ENCODE measurements around the gene STAT2.
"Not testable (repeated sequence)": the region's sequence is repeated elsewhere in the genome, so short reads cannot be mapped to it uniquely, and the experiment has no call there.

Gene STAT2

GRCh38 chr12:56359851-56360767 is at the start of gene STAT2:
Gene STAT2, minus strand, starts transcription at chr12:56360107. Its CDS starts 3,536 bp downstream, at chr12:56356571.
- in situ Hi-C loops (cut with MboI; ENCODE audit: low sequenced_read_pairs), result no loop called here
- peak; percentile 99 to 100 for DNase-seq (ENCODE audit: low spot score in 2 of 2)
- Histone ChIP-seq H3K9me3 (no peaks in the 10 kb centered on the region), H3K36me3 (replicated peaks) (peaks cover 7% of the 10 kb centered on the region), H3K27me3 (ENCODE audit: low read depth) (no peaks in the 10 kb centered on the region), H3K4me1 (peaks cover 5% of the 10 kb centered on the region; the same call in 1 of the 2 replicates), H3K4me3 (peak within 1 kb of the TSS; percentile 61)

GRCh38 chr12:56408799-56409417 is 49.0 kb upstream of the STAT2 start:
- Histone ChIP-seq H3K4me3 (no peak overlapping the region), H3K9me3 (0 out of 2 replicates have a peak, but pooled peaks cover 5% of the 10 kb centered on the region), H3K27me3 (ENCODE audit: low read depth) (no peaks in the 10 kb centered on the region), H3K4me1 (no peaks in the 10 kb centered on the region), H3K36me3 (replicated peaks) (no peaks in the 10 kb centered on the region)
- in situ Hi-C loops (cut with MboI; ENCODE audit: low sequenced_read_pairs), result no loop called here
- no peak for DNase-seq (ENCODE audit: low spot score in 2 of 2)

GRCh38 chr12:56404227-56404626 is 44.3 kb upstream of the STAT2 start:
- H3K4me3 ChIP-seq; H3K36me3 ChIP-seq (replicated peaks); in situ Hi-C loops (cut with MboI; ENCODE audit: low sequenced_read_pairs); H3K27me3 ChIP-seq (ENCODE audit: low read depth); DNase-seq (ENCODE audit: low spot score in 2 of 2): not testable (repeated sequence)
- peaks cover 14% of the 10 kb centered on the region for H3K4me1 ChIP-seq
- H3K9me3 ChIP-seq, result peaks cover 10% of the 10 kb centered on the region

- H3K27me3 ChIP-seq (ENCODE audit: low read depth); H3K36me3 ChIP-seq (replicated peaks); in situ Hi-C loops (cut with MboI; ENCODE audit: low sequenced_read_pairs); H3K4me3 ChIP-seq; DNase-seq (ENCODE audit: low spot score in 2 of 2): not testable (repeated sequence)
- Histone ChIP-seq H3K9me3 (peaks cover 22% of the 10 kb centered on the region), H3K4me1 (peaks cover 14% of the 10 kb centered on the region)
These were observed 41.7 kb upstream of the STAT2 start for GRCh38 chr12:56401612-56402011.

- peaks cover 22% of the 10 kb centered on the region for H3K9me3 ChIP-seq
- H3K36me3 ChIP-seq (replicated peaks); DNase-seq (ENCODE audit: low spot score in 2 of 2); H3K27me3 ChIP-seq (ENCODE audit: low read depth); in situ Hi-C loops (cut with MboI; ENCODE audit: low sequenced_read_pairs); H3K4me3 ChIP-seq: not testable (repeated sequence)
- H3K4me1 ChIP-seq, result peaks cover 14% of the 10 kb centered on the region
These were observed 41.2 kb upstream of the STAT2 start for GRCh38 chr12:56401125-56401524.

- Histone ChIP-seq H3K9me3 (peaks cover 22% of the 10 kb centered on the region), H3K4me1 (peaks cover 14% of the 10 kb centered on the region)
- H3K27me3 ChIP-seq (ENCODE audit: low read depth); DNase-seq (ENCODE audit: low spot score in 2 of 2); H3K36me3 ChIP-seq (replicated peaks); in situ Hi-C loops (cut with MboI; ENCODE audit: low sequenced_read_pairs); H3K4me3 ChIP-seq: not testable (repeated sequence)
These were observed 39.6 kb upstream of the STAT2 start for GRCh38 chr12:56399466-56399865.

GRCh38 chr12:56398324-56398723 is 38.4 kb upstream of the STAT2 start:
- Histone ChIP-seq H3K27me3 (ENCODE audit: low read depth) (no peaks in the 10 kb centered on the region), H3K4me3 (no peak overlapping the region), H3K4me1 (peaks cover 14% of the 10 kb centered on the region), H3K36me3 (replicated peaks) (no peaks in the 10 kb centered on the region; the same call in 1 of the 2 replicates), H3K9me3 (peaks cover 22% of the 10 kb centered on the region)
- in situ Hi-C loops (cut with MboI; ENCODE audit: low sequenced_read_pairs), result no loop called here
- DNase-seq (ENCODE audit: low spot score in 2 of 2), result no peak

GRCh38 chr12:56392331-56392730 is 32.4 kb upstream of the STAT2 start:
- Histone ChIP-seq H3K9me3 (peaks cover 7% of the 10 kb centered on the region; the same call in 1 of the 2 replicates), H3K4me1 (no peaks in the 10 kb centered on the region; the same call in 1 of the 2 replicates), H3K36me3 (replicated peaks) (no peaks in the 10 kb centered on the region), H3K27me3 (ENCODE audit: low read depth) (no peaks in the 10 kb centered on the region), H3K4me3 (no peak overlapping the region)
- in situ Hi-C loops (cut with MboI; ENCODE audit: low sequenced_read_pairs), result no loop called here
- no peak for DNase-seq (ENCODE audit: low spot score in 2 of 2)

GRCh38 chr12:56391721-56392120 is 31.8 kb upstream of the STAT2 start:
- H3K9me3 ChIP-seq, result 0 out of 2 replicates have a peak, but pooled peaks cover 1% of the 10 kb centered on the region
- no peak for DNase-seq (ENCODE audit: low spot score in 2 of 2)
- H3K4me3 ChIP-seq, result no peak overlapping the region
- H3K36me3 ChIP-seq (replicated peaks), result no peaks in the 10 kb centered on the region
- in situ Hi-C loops (cut with MboI; ENCODE audit: low sequenced_read_pairs), result no loop called here
- no peaks in the 10 kb centered on the region for H3K27me3 ChIP-seq (ENCODE audit: low read depth)
- no peaks in the 10 kb centered on the region; the same call in 1 of the 2 replicates for H3K4me1 ChIP-seq

- Histone ChIP-seq H3K4me1 (no peaks in the 10 kb centered on the region; the same call in 1 of the 2 replicates), H3K9me3 (0 out of 2 replicates have a peak, but pooled peaks cover 2% of the 10 kb centered on the region), H3K27me3 (ENCODE audit: low read depth) (no peaks in the 10 kb centered on the region), H3K36me3 (replicated peaks) (no peaks in the 10 kb centered on the region), H3K4me3 (no peak overlapping the region)
- in situ Hi-C loops (cut with MboI; ENCODE audit: low sequenced_read_pairs), result no loop called here
- DNase-seq (ENCODE audit: low spot score in 2 of 2), result no peak
These were observed 29.5 kb upstream of the STAT2 start for GRCh38 chr12:56389412-56389811.

GRCh38 chr12:56387152-56387736 is 27.3 kb upstream of the STAT2 start:
- in situ Hi-C loops (cut with MboI; ENCODE audit: low sequenced_read_pairs), result no loop called here
- H3K27me3 ChIP-seq (ENCODE audit: low read depth), result no peaks in the 10 kb centered on the region
- no peaks in the 10 kb centered on the region for H3K36me3 ChIP-seq (replicated peaks)
- no peak for DNase-seq (ENCODE audit: low spot score in 2 of 2)
- H3K9me3 ChIP-seq, result 0 out of 2 replicates have a peak, but pooled peaks cover 2% of the 10 kb centered on the region
- H3K4me1 ChIP-seq, result no peaks in the 10 kb centered on the region; the same call in 1 of the 2 replicates
- no peak overlapping the region for H3K4me3 ChIP-seq

- Histone ChIP-seq H3K9me3 (0 out of 2 replicates have a peak, but pooled peaks cover 2% of the 10 kb centered on the region), H3K4me3 (no peak overlapping the region), H3K27me3 (ENCODE audit: low read depth) (no peaks in the 10 kb centered on the region), H3K36me3 (replicated peaks) (no peaks in the 10 kb centered on the region), H3K4me1 (no peaks in the 10 kb centered on the region; the same call in 1 of the 2 replicates)
- in situ Hi-C loops (cut with MboI; ENCODE audit: low sequenced_read_pairs), result no loop called here
- DNase-seq (ENCODE audit: low spot score in 2 of 2), result no peak
These were observed 26.0 kb upstream of the STAT2 start for GRCh38 chr12:56385873-56386272.

- DNase-seq (ENCODE audit: low spot score in 2 of 2), result no peak
- H3K36me3 ChIP-seq (replicated peaks), result no peaks in the 10 kb centered on the region
- H3K4me3 ChIP-seq, result no peak overlapping the region
- in situ Hi-C loops (cut with MboI; ENCODE audit: low sequenced_read_pairs), result no loop called here
- no peaks in the 10 kb centered on the region for H3K27me3 ChIP-seq (ENCODE audit: low read depth)
- H3K9me3 ChIP-seq, result 0 out of 2 replicates have a peak, but pooled peaks cover 2% of the 10 kb centered on the region
- H3K4me1 ChIP-seq, result peaks cover 7% of the 10 kb centered on the region
These were observed 22.7 kb upstream of the STAT2 start for GRCh38 chr12:56382611-56383010.
